22Rv1 (cell line): ENCODE data around the gene GARNL3.

Experiments used
- H3K27ac ChIP-seq: fragments of 450-650 bp; 2 replicates; pipeline ENCODE4 v1.5.1; 2017
- CTCF ChIP-seq: fragments of 450-650 bp; IDR thresholded peaks from 2 replicates; pipeline ENCODE4 v1.5.1; 2017; ENCODE audit warnings: mild to moderate bottlenecking
- ZFX ChIP-seq: fragments of 450-650 bp; IDR thresholded peaks from 2 replicates; pipeline ENCODE4 v1.6.1; 2017; ENCODE audit warnings: antibody characterized with exemption, borderline replicate concordance

The GARNL3 gene

GRCh38 chr9:127344368-127345000 is 79.9 kb downstream of the GARNL3 start:
- H3K27ac ChIP-seq, result no peak overlapping the region
- TF ChIP-seq ZFX, result no peak
- no peak for TF ChIP-seq CTCF

GRCh38 chr9:127345566-127345965 is 81.0 kb downstream of the GARNL3 start:
- TF ChIP-seq CTCF (no peak), ZFX (no peak)
- no peak overlapping the region for H3K27ac ChIP-seq

GRCh38 chr9:127346584-127346983 is 82.0 kb downstream of the GARNL3 start:
- no peak overlapping the region for H3K27ac ChIP-seq

GRCh38 chr9:127347831-127348776 is 83.5 kb downstream of the GARNL3 start:
- no peak for TF ChIP-seq ZFX
- TF ChIP-seq CTCF, result peak; percentile 54
- no peak overlapping the region for H3K27ac ChIP-seq

More at GRCh38 chr9:127346584-127346983, 82.0 kb downstream of the GARNL3 start:
- TF ChIP-seq CTCF, result no peak
- TF ChIP-seq ZFX, result no peak

GRCh38 chr9:127349483-127350113 is 85.0 kb downstream of the GARNL3 start:
- no peak for TF ChIP-seq CTCF
- TF ChIP-seq ZFX, result no peak
- H3K27ac ChIP-seq, result no peak overlapping the region

GRCh38 chr9:127351182-127352166 is 86.9 kb downstream of the GARNL3 start:
- TF ChIP-seq CTCF, result no peak
- TF ChIP-seq ZFX, result no peak
- H3K27ac ChIP-seq, result no peak overlapping the region
